ENCODE measurements around the gene IL16.
A peak's percentile ranks its signal among the peaks of the same experiment; 100 is the strongest.

Gene IL16

DNA sequence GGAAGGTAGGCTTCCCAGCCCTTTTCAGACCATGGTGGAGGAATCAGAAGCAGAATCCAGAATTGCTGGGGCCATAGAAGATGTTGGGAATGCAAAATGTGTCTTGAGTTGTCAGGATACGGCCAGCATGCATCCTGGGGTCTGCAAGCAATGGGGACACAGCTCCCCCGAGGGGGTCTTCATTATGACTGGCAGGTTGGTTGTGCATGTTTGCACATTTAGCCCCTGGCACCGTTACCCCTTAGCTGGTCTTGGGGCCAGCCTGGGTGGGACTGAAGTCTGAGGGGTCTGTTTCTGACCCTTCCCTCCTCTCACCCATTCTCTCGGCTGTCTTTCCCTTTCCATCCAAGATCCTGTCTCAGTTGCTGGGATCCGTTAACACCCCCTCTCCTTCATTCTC is 76.5 kb downstream of the IL16 start:
- Histone ChIP-seq H3K27ac (no peak overlapping the region), H3K36me3 (no peaks in the 10 kb centered on the region), H3K27me3 (no peaks in the 10 kb centered on the region), H3K4me1 (ENCODE audit: control insufficient read depth in 1 of 2, insufficient read depth in 1 of 2, low read depth in 1 of 2, low read length in 1 of 2) (no peaks in the 10 kb centered on the region), H3K4me3 (ENCODE audit: low read depth in 1 of 2, low read length in 1 of 2) (no peak overlapping the region), H3K9me3 (no peaks in the 10 kb centered on the region)
- TF ChIP-seq, protein P1, sequence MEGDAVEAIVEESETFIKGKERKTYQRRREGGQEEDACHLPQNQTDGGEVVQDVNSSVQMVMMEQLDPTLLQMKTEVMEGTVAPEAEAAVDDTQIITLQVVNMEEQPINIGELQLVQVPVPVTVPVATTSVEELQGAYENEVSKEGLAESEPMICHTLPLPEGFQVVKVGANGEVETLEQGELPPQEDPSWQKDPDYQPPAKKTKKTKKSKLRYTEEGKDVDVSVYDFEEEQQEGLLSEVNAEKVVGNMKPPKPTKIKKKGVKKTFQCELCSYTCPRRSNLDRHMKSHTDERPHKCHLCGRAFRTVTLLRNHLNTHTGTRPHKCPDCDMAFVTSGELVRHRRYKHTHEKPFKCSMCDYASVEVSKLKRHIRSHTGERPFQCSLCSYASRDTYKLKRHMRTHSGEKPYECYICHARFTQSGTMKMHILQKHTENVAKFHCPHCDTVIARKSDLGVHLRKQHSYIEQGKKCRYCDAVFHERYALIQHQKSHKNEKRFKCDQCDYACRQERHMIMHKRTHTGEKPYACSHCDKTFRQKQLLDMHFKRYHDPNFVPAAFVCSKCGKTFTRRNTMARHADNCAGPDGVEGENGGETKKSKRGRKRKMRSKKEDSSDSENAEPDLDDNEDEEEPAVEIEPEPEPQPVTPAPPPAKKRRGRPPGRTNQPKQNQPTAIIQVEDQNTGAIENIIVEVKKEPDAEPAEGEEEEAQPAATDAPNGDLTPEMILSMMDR (IDR thresholded peaks at IDR 0.05), result no peak

DNA sequence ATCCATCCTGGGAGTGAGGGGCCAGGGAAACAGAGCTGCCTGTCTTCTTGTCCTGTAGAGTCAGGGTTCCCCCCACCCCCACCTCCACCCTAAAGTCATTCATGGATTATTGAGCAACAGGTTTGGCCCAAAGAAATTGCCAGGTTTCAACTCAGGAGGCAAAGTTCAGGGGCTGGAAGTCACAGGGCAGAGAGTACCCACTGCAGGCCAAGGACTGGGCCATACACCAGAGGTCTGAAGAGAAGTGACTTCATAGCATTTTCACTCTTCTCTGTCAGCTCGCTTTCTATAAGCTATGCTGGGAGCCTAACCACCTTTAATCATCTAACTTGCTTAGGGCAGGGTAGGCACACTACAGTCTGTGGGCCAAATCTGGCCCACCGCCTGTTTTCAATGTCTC is 77.2 kb downstream of the IL16 start:
- Histone ChIP-seq H3K4me1 (ENCODE audit: control insufficient read depth in 1 of 2, insufficient read depth in 1 of 2, low read depth in 1 of 2, low read length in 1 of 2) (no peaks in the 10 kb centered on the region), H3K9me3 (no peaks in the 10 kb centered on the region), H3K27ac (no peak overlapping the region), H3K27me3 (no peaks in the 10 kb centered on the region), H3K4me3 (ENCODE audit: low read depth in 1 of 2, low read length in 1 of 2) (no peak overlapping the region), H3K36me3 (no peaks in the 10 kb centered on the region)
- TF ChIP-seq, protein P1 (IDR thresholded peaks at IDR 0.05), result no peak

DNA sequence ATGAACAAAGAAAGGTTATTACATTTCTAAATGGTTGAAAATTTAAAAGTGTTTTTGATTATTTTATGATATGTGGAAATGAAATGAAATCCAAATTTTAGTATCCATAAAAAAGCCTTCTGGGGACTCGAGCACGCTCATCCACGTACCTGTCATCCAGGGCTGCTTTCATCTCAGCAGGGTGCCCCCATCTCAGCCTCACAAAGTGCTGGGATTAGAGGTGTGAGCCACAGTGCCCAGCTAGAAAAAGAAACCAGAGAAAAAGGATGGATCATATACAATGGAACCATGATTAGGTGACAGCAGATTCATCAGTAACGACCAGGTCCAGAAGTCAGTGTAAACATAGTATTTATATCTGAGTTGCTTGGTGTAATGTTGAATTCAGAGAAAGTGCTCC is 77.6 kb downstream of the IL16 start:
- TF ChIP-seq, protein P1 (IDR thresholded peaks at IDR 0.05), result no peak
- Histone ChIP-seq H3K27me3 (no peaks in the 10 kb centered on the region), H3K9me3 (no peaks in the 10 kb centered on the region), H3K4me3 (ENCODE audit: low read depth in 1 of 2, low read length in 1 of 2) (no peak overlapping the region), H3K36me3 (no peaks in the 10 kb centered on the region), H3K27ac (no peak overlapping the region), H3K4me1 (ENCODE audit: control insufficient read depth in 1 of 2, insufficient read depth in 1 of 2, low read depth in 1 of 2, low read length in 1 of 2) (no peaks in the 10 kb centered on the region)

DNA sequence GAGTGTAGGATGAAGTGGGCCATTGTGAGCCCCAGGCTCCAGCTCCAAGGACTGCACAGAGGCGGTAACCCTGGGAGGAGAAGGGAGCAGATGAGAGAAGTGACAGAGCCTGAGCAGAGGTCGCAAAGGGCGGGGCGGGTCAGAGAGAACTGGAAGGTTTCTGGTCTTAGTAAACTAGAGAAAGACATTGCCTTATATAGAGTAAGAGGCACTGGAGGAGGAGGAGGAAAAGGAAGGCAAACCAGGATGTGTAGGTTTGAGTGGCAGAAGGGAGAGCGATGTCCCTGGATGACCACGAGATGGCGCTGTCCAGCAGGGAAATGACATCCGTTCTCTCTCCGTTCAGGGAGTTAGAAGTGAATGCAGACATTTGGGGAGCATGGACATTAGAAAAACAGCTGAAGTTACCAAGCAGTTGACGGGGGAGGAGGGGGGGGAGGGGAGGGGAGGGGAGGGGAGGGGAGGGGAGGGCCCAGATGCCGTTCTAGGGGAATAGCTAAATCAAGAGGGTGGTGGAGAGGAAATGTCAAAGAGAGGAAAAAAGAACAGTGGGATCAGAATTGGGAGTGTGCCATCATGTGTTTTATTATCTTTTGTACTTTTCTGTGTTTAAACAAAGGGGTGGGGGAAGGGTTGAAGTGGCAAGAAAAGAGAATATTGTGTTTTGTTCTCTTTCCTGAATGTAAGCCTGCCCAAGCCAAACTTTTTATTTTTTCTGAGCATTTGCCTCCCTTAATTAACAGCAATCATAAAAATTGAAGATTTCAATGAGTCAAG is 78.4 kb downstream of the IL16 start:
- no peaks in the 10 kb centered on the region for H3K9me3 ChIP-seq
- H3K4me3 ChIP-seq (ENCODE audit: low read depth in 1 of 2, low read length in 1 of 2), result no peak overlapping the region
- H3K4me1 ChIP-seq (ENCODE audit: control insufficient read depth in 1 of 2, insufficient read depth in 1 of 2, low read depth in 1 of 2, low read length in 1 of 2), result no peaks in the 10 kb centered on the region
- no peak overlapping the region for H3K27ac ChIP-seq
- no peaks in the 10 kb centered on the region for H3K27me3 ChIP-seq
- TF ChIP-seq, protein P1 (IDR thresholded peaks at IDR 0.05), result peak; percentile 90
- no peaks in the 10 kb centered on the region for H3K36me3 ChIP-seq

DNA sequence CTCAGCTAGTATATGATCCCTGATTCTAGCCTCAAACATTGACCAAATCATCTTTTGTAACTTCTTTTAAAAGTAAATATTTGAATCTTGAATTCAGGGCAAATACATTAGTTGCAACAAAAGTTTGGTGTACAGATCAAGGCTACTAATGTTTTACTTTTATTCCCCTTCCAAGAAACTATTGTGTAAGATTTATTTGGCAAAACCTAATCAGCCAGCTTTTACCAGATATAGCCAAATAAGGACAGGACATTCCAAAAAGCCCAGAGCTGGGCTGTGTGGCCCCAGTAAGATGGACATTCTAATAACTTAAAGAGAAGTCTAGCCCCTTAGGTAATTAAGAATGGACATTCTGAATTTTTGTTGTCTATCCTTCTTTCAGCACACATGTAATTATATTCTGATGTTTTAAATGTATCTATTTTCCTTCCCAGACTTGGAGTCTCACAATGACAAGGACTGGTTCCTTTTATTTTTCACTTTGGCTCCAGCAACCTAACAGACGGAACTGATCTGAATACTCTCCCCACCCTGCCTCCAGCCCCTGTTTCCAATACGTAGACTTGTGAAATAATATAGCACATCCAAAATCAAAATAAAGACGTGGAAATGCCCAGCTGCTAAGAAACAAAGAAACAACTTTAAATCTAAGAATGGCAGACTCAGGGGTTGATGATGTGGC is 79.2 kb downstream of the IL16 start:
- TF ChIP-seq, protein P1 (IDR thresholded peaks at IDR 0.05), result no peak
- no peak overlapping the region for H3K27ac ChIP-seq
- no peaks in the 10 kb centered on the region for H3K4me1 ChIP-seq (ENCODE audit: control insufficient read depth in 1 of 2, insufficient read depth in 1 of 2, low read depth in 1 of 2, low read length in 1 of 2)
- H3K36me3 ChIP-seq, result no peaks in the 10 kb centered on the region
- no peaks in the 10 kb centered on the region for H3K9me3 ChIP-seq
- H3K4me3 ChIP-seq (ENCODE audit: low read depth in 1 of 2, low read length in 1 of 2), result no peak overlapping the region
- H3K27me3 ChIP-seq, result no peaks in the 10 kb centered on the region

Measured in neutrophil (primary cell).